RPMI8226 (cell line): ENCODE results near the gene ABT1.
A peak's percentile ranks its signal among the peaks of the same experiment; 100 is the strongest.

Source experiments
- DNase-seq: peaks from one replicate; pipeline ENCODE4 v3.0.0-alpha.2; 2015

The ABT1 gene

DNA sequence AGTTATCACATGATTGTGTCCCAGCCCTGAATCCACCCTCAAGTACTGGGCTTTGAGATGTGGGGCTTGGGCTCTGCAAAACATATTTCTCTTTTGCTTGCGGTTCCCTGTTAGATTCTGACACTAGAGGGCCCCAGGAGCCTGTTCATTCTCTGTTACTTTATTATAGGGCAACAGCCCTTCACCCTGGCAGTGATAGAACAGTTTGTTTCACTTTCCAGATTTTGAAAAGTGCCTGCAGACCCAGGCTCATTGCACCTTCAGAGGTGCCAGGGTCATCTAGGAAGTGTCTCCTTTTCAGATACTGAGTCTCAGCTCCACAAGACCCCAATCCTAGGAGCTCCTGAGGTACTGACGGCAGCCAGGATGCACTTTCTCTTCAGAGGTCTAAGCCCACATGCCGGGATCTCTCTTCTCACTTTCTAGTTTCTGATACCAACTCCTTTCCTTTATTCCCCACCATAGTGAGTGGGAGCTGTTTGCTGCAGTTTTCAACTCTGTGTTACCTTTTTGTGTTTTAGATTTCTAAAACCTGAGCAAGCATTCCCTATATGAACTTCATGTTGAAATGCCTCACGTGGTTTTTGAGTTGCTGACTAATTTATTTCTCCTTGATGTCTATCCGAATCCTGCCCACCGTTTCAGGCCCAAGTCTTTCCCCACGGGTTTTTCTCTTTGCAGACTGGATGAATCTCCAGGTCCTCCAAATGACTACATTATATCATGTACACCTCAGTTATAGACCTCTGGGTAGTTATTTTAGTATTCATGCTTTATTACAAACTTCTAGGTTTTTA is 10.9 kb downstream of the ABT1 start:
- peak; percentile 86 for DNase-seq

GRCh38 chr6:26609463-26609862 is 12.7 kb downstream of the ABT1 start:
- no peak for DNase-seq

- DNase-seq = no peak
Measured at GRCh38 chr6:26611599-26611998, 14.8 kb downstream of the ABT1 start.

- no peak for DNase-seq
Measured at GRCh38 chr6:26613201-26613600, 16.4 kb downstream of the ABT1 start.

DNA sequence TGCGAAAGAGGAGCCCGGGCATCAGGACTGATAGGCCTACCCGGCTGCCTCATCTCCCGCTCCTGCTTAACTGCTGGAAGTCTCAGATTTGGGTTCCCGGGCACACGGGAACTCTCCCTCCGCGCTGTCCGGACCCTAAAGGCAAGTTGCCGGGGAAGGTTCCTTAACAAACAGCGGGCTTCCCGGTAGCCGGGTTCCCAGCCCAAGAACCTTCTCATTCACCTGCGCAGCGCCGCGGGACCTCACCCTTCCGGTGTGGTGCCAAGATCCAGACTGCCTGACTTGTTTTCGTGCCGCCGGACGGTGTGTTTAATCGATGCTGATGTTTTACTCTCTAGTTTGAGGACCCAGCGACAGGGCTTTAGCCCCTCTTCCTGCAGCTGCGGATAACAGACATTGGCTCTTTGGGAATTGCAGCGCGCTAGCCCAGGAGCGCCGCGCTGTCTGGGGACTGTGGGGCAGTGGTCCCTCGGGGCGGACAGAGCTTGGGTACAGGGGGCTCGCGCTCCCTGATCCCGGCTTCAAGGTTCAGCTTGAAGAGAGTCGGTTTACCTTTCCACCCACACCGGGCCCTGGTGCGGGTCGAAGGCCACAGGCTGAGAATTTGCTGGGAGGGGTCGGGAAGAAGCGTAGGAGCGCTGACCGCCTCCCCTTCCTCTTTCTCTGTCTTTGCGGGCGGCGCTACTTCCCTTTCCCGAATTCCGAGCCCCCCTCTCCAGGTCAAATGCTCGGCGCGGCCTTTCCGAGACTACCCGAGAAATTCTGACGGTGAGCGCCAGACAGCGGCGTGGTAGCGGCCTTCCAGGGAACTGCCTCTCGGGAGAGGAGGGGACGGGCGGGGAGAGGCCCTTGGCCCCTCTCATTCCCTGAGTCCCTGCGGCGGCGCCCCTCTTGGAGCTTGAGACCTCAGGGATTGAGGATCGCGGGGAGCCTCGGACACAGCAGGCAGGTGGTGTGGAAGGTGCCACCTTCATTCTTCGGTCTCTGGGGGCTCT is 17.2 kb downstream of the ABT1 start:
- no peak for DNase-seq

DNA sequence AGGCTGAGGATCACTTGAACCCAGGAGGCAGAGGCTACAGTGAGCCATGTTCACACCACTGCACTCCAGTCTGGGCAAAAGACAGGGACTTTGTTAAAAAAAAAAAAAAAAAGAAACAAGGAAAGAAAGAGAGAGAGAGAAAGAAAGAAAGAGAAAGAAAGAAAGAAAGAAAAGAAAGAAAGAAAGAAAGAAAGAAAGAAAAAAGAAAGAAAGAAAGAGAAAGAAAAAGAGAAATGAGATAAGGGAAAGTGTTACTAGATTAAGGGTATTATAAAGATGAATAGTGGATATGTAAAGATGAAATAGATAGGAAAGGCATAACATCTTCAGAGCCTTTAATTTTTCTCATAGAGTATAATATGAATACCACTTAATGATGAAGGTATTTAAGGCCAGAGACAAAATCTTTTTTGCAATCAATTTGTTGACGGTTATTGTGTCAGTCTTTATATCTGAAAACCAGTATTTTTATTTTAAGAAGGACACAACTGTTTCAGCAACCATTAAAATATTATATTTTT is 26.6 kb downstream of the ABT1 start:
- DNase-seq = no peak

GRCh38 chr6:26624557-26624956 is 27.8 kb downstream of the ABT1 start:
- no peak for DNase-seq

- no peak for DNase-seq
Measured at GRCh38 chr6:26627843-26628242, 31.1 kb downstream of the ABT1 start.

DNA sequence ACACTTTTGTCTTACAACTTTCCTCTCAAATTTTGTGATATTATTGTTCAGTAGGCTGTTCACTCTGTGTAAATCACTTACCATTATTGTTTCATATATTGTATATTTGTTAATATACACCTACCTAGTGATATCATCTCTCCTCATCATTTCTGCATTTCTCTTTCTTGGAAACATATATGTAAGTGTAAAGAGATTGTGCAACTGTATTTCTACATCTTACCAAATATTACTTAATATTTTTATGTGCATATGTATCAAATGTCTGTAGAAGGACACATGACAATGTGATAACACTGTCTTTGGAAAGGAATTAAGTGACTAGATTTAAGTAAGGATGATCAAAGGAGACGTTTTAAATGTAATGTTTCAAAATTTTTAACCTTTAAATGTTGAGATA is 32.6 kb downstream of the ABT1 start:
- DNase-seq = no peak

DNA sequence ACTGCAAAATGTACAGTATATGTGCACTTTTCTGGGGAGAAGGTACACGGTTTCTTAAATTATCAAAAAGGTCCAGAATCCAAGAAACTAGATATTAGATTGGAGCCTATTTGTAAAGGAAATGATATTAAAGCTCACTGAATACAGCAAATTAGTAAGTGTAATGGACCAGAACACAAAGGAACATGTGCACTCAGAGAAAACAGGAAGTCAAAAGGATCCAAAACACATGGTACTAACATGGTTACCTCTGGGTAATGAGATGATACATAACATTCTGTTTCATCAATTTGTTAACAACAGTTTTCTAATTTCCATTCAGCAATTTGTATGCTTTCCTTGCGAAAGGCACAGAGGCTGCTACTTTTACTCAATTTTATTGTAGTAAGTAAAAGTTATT is 44.1 kb downstream of the ABT1 start:
- DNase-seq = no peak

- no peak for DNase-seq
Measured at GRCh38 chr6:26646074-26646473, 49.3 kb downstream of the ABT1 start.
